Fibroblast of lung (primary cell): ENCODE data around the gene TMOD4. TPM values are rescaled to one million over a fixed set of nuclear protein-coding genes. Genes with fewer than 3 reads are reported as not detected.

ENCODE experiments used
- DNase-seq, 2 donors: peaks; one replicate each; pipeline versions ENCODE4 v3.0.0 to v3.0.0-alpha.2; 2010; ENCODE audit warnings: low read depth in 2 of 2
- H2AFZ ChIP-seq: 2 replicates; pipeline ENCODE4 v1.5.1; 2012; ENCODE audit warnings: low read length, control low read depth, inconsistent platforms
- H3K27ac ChIP-seq: 2 replicates; pipeline ENCODE4 v1.5.1; 2011; ENCODE audit warnings: low read length, control low read depth; ENCODE audit not compliant: insufficient read depth
- H3K27me3 ChIP-seq: 2 replicates; pipeline ENCODE4 v1.5.1; 2011; ENCODE audit warnings: mild to moderate bottlenecking, low read length; ENCODE audit not compliant: control insufficient read depth, insufficient read depth
- H3K36me3 ChIP-seq: 2 replicates; pipeline ENCODE4 v1.5.1; 2011; ENCODE audit warnings: low read length; ENCODE audit not compliant: control insufficient read depth, insufficient read depth
- H3K4me1 ChIP-seq: 2 replicates; pipeline ENCODE4 v1.5.1; 2011; ENCODE audit warnings: low read length; ENCODE audit not compliant: control insufficient read depth, insufficient read depth; ENCODE audit errors: extremely low read depth
- H3K4me2 ChIP-seq: 2 replicates; pipeline ENCODE4 v1.5.1; 2011; ENCODE audit warnings: low read length, control low read depth; ENCODE audit not compliant: insufficient read depth; ENCODE audit errors: extremely low read depth
- H3K4me3 ChIP-seq, 4 experiments: fragments of 200-600 bp in 1 of 4; sonication (generic) in 1 of 4; replicated peaks in 1 of 4; 2 replicates each; pipeline ENCODE4 v1.5.1; 2011 to 2016; ENCODE audit warnings: low read length in 4 of 4, low read depth in 3 of 4, mild to moderate bottlenecking in 3 of 4, control low read depth in 2 of 4, inconsistent platforms in 1 of 4, mixed read lengths in 1 of 4; ENCODE audit not compliant: insufficient read depth in 1 of 4; ENCODE audit errors: control extremely low read depth in 1 of 4
- H3K79me2 ChIP-seq: 2 replicates; pipeline ENCODE4 v1.5.1; 2012; ENCODE audit warnings: mild to moderate bottlenecking, low read length, inconsistent platforms; ENCODE audit not compliant: control insufficient read depth, insufficient read depth
- H3K9ac ChIP-seq: 2 replicates; pipeline ENCODE4 v1.5.1; 2011; ENCODE audit warnings: mild to moderate bottlenecking, low read length, control low read depth; ENCODE audit not compliant: insufficient read depth
- H3K9me3 ChIP-seq: 2 replicates; pipeline ENCODE4 v1.5.1; 2012; ENCODE audit warnings: low read depth, low read length; ENCODE audit not compliant: control insufficient read depth, insufficient read depth
- H4K20me1 ChIP-seq: 2 replicates; pipeline ENCODE4 v1.5.1; 2011; ENCODE audit warnings: low read length; ENCODE audit not compliant: control insufficient read depth, insufficient read depth; ENCODE audit errors: extremely low read depth
- EZH2 ChIP-seq: IDR thresholded peaks from 2 replicates; pipeline ENCODE4 v1.5.1; 2012; ENCODE audit warnings: low read length, control low read depth, mild to moderate bottlenecking; ENCODE audit errors: missing control alignments
- polyA plus RNA-seq, 2 donors: library from polyadenylated mRNA; depleted of rRNA in 1 of 2; stranded (reverse) in 1 of 2; unstranded in 1 of 2; fragments of >200 nt; gene quantifications; 2 replicates each; pipeline ENCODE4 v1.2.1, GENCODE V29; 2011 to 2012; ENCODE audit warnings: missing spikeins in 1 of 2
- total RNA-seq: library from RNA; depleted of rRNA; stranded (reverse); fragments of >200 nt; gene quantifications from 2 replicates; pipeline ENCODE4 v1.2.1, GENCODE V29; 2014
- TF ChIP-seq, protein P1 (sequence below), 2 donors: IDR thresholded peaks in 1 of 2; conservative IDR thresholded peaks in 1 of 2; 1 replicate in 1 of 2; 2 replicates in 1 of 2; pipeline ENCODE4 v1.5.1; 2011 to 2012; ENCODE audit warnings: low read length in 2 of 2, control low read depth in 1 of 2, inconsistent platforms in 1 of 2, low read depth in 1 of 2, mild to moderate bottlenecking in 1 of 2

The TMOD4 gene
- total and polyA plus RNA-seq, 2 donors (not counting 1 experiment from before 2014, with no cell fraction given) = 0.41 TPM; not detected in 1

DNA sequence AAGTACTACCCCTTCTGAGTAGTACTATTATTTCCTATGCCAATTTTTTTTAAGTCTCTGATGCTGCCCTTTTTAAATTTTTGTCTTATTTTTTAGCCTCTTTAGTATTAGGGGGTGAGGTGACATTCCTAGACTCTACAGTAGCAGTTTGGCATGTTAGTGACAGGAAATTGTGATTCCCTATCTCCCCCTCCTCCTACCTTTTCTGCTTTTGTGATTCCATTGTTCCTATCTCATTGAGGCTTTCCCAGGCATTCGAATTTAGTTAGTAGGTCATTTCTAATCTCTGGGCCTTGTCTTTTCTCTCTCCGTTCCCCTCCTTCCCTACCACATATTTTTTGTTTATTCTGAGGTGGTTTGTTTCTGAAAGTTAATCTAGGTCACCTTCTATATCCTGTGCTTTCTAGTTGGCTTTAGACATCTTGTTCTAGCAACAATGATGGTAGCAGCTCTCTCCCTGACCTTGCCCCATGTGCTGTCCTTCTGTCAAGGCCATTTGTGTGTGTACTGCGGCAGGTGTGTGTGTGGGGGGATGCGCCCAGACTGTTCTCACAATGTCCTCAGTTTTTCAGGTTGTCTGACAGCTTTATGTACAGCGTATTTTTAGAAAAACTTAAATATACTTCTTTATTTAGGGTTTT lies 50.9 kb downstream of the TMOD4 start:
- no peaks in the 10 kb centered on the region for H4K20me1 ChIP-seq
- no peaks in the 10 kb centered on the region for H3K36me3 ChIP-seq
- no peak overlapping the region for H2AFZ ChIP-seq
- no peak overlapping the region for H3K4me3 ChIP-seq
- DNase-seq = no peak
- no peak overlapping the region for H3K9ac ChIP-seq
- TF ChIP-seq, protein P1, sequence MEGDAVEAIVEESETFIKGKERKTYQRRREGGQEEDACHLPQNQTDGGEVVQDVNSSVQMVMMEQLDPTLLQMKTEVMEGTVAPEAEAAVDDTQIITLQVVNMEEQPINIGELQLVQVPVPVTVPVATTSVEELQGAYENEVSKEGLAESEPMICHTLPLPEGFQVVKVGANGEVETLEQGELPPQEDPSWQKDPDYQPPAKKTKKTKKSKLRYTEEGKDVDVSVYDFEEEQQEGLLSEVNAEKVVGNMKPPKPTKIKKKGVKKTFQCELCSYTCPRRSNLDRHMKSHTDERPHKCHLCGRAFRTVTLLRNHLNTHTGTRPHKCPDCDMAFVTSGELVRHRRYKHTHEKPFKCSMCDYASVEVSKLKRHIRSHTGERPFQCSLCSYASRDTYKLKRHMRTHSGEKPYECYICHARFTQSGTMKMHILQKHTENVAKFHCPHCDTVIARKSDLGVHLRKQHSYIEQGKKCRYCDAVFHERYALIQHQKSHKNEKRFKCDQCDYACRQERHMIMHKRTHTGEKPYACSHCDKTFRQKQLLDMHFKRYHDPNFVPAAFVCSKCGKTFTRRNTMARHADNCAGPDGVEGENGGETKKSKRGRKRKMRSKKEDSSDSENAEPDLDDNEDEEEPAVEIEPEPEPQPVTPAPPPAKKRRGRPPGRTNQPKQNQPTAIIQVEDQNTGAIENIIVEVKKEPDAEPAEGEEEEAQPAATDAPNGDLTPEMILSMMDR (conservative IDR thresholded peaks at IDR 0.05 in 1 of 2, IDR thresholded peaks at IDR 0.05 in 1 of 2; ENCODE audit: low read depth in 1 of 2, low read length in 2 of 2) = no peak
- TF ChIP-seq EZH2 = no peak
- H3K4me2 ChIP-seq = no peak overlapping the region
- H3K79me2 ChIP-seq = no peaks in the 10 kb centered on the region
- H3K9me3 ChIP-seq = no peaks in the 10 kb centered on the region
- no peak overlapping the region for H3K27ac ChIP-seq
- H3K4me1 ChIP-seq = no peaks in the 10 kb centered on the region
- H3K27me3 ChIP-seq = no peaks in the 10 kb centered on the region

Other genes starting within 250 kb of the TMOD4 start
- gene SETDB1, start 249.6 kb downstream of the TMOD4 start, total RNA-seq = 26.7 and 30.7 TPM in 2 replicates
- gene SETDB1, start 249.6 kb downstream of the TMOD4 start, polyA plus RNA-seq = 25.3 and 27.0 TPM in 2 replicates
- 138 and 190 TPM in 2 replicates for gene CERS2, start 201.1 kb downstream of the TMOD4 start, total RNA-seq
- 201 and 254 TPM in 2 replicates for gene CERS2, start 201.1 kb downstream of the TMOD4 start, polyA plus RNA-seq
- gene ANXA9, start 193.7 kb downstream of the TMOD4 start, total RNA-seq = under 0.01 and 0.33 TPM in 2 replicates
- gene ANXA9, start 193.7 kb downstream of the TMOD4 start, polyA plus RNA-seq = 0.03 and 0.07 TPM in 2 replicates
- gene MINDY1, start 169.1 kb downstream of the TMOD4 start, total RNA-seq = 9.2 and 17.3 TPM in 2 replicates
- gene MINDY1, start 169.1 kb downstream of the TMOD4 start, polyA plus RNA-seq = 10.1 and 11.7 TPM in 2 replicates
- 6.3 and 7.2 TPM in 2 replicates for gene PRUNE1, start 167.5 kb downstream of the TMOD4 start, total RNA-seq
- 11.8 and 16.6 TPM in 2 replicates for gene PRUNE1, start 167.5 kb downstream of the TMOD4 start, polyA plus RNA-seq
- under 0.01 and 0.33 TPM in 2 replicates for gene BNIPL, start 139.4 kb downstream of the TMOD4 start, total RNA-seq
- gene BNIPL, start 139.4 kb downstream of the TMOD4 start, polyA plus RNA-seq = 0.07 and 0.10 TPM in 2 replicates
- gene C1orf56, start 128.2 kb downstream of the TMOD4 start, total RNA-seq = 2.8 and 3.5 TPM in 2 replicates
- 1.4 and 1.5 TPM in 2 replicates for gene C1orf56, start 128.2 kb downstream of the TMOD4 start, polyA plus RNA-seq
- gene CDC42SE1, start 116.4 kb downstream of the TMOD4 start, total RNA-seq = 29.8 and 36.5 TPM in 2 replicates
- 49.9 and 55.0 TPM in 2 replicates for gene CDC42SE1, start 116.4 kb downstream of the TMOD4 start, polyA plus RNA-seq
- 0.77 and 2.8 TPM in 2 replicates for gene MLLT11, start 115.6 kb downstream of the TMOD4 start, total RNA-seq
- gene MLLT11, start 115.6 kb downstream of the TMOD4 start, polyA plus RNA-seq = 7.2 and 10.4 TPM in 2 replicates
- 12.8 and 13.9 TPM in 2 replicates for gene GABPB2, start 105.2 kb downstream of the TMOD4 start, total RNA-seq
- 13.0 and 14.9 TPM in 2 replicates for gene GABPB2, start 105.2 kb downstream of the TMOD4 start, polyA plus RNA-seq
- gene SEMA6C, start 29.4 kb downstream of the TMOD4 start, total RNA-seq = 0.51 and 0.99 TPM in 2 replicates
- 0.76 and 0.94 TPM in 2 replicates for gene SEMA6C, start 29.4 kb downstream of the TMOD4 start, polyA plus RNA-seq
- not detected in 2 replicates for gene TNFAIP8L2, start 19.3 kb downstream of the TMOD4 start, total RNA-seq
- not detected in 2 replicates for gene TNFAIP8L2, start 19.3 kb downstream of the TMOD4 start, polyA plus RNA-seq
- 8.2 and 9.7 TPM in 2 replicates for gene LYSMD1, start 10.1 kb downstream of the TMOD4 start, total RNA-seq
- 3.6 and 4.6 TPM in 2 replicates for gene LYSMD1, start 10.1 kb downstream of the TMOD4 start, polyA plus RNA-seq
- 26.5 and 29.2 TPM in 2 replicates for gene SCNM1, start 9.8 kb downstream of the TMOD4 start, total RNA-seq
- gene SCNM1, start 9.8 kb downstream of the TMOD4 start, polyA plus RNA-seq = 29.7 and 32.7 TPM in 2 replicates
- gene VPS72, start 14.2 kb upstream of the TMOD4 start, total RNA-seq = 42.9 and 47.5 TPM in 2 replicates
- gene VPS72, start 14.2 kb upstream of the TMOD4 start, polyA plus RNA-seq = 43.8 and 57.8 TPM in 2 replicates
- 61.4 and 80.9 TPM in 2 replicates for gene PIP5K1A, start 22.6 kb upstream of the TMOD4 start, total RNA-seq
- gene PIP5K1A, start 22.6 kb upstream of the TMOD4 start, polyA plus RNA-seq = 108 and 118 TPM in 2 replicates
- 193 and 240 TPM in 2 replicates for gene PSMD4, start 78.8 kb upstream of the TMOD4 start, total RNA-seq
- 210 and 282 TPM in 2 replicates for gene PSMD4, start 78.8 kb upstream of the TMOD4 start, polyA plus RNA-seq
- gene ZNF687, start 106.3 kb upstream of the TMOD4 start, total RNA-seq = 8.2 and 11.7 TPM in 2 replicates
- 7.2 and 7.6 TPM in 2 replicates for gene ZNF687, start 106.3 kb upstream of the TMOD4 start, polyA plus RNA-seq
- 42.1 and 65.7 TPM in 2 replicates for gene PI4KB, start 151.4 kb upstream of the TMOD4 start, total RNA-seq
- gene PI4KB, start 151.4 kb upstream of the TMOD4 start, polyA plus RNA-seq = 75.4 and 92.9 TPM in 2 replicates
- 21.6 and 35.5 TPM in 2 replicates for gene RFX5, start 171.3 kb upstream of the TMOD4 start, total RNA-seq
- 18.4 and 20.1 TPM in 2 replicates for gene RFX5, start 171.3 kb upstream of the TMOD4 start, polyA plus RNA-seq
- 59.6 and 65.9 TPM in 2 replicates for gene SELENBP1, start 196.7 kb upstream of the TMOD4 start, total RNA-seq
- gene SELENBP1, start 196.7 kb upstream of the TMOD4 start, polyA plus RNA-seq = 60.6 and 85.4 TPM in 2 replicates
- gene PSMB4, start 223.6 kb upstream of the TMOD4 start, total RNA-seq = 335 and 339 TPM in 2 replicates
- 370 and 426 TPM in 2 replicates for gene PSMB4, start 223.6 kb upstream of the TMOD4 start, polyA plus RNA-seq